GM23338 (cell line): ENCODE data around the gene CFAP58.

Experiments
- CREB1 ChIP-seq: fragments of 250-450 bp; sonication (Bioruptor Pico); IDR thresholded peaks from 2 replicates; pipeline ENCODE4 v1.5.0; 2020; ENCODE audit warnings: low read depth, mild to moderate bottlenecking, moderate library complexity
- CTCF ChIP-seq, 2 experiments: fragments of 200-600 bp in 1 of 2; sonication (generic) in 1 of 2; conservative IDR thresholded peaks; 2 replicates each; pipeline versions ENCODE4 v1.5.1 to v1.6.1; 2016 to 2017; ENCODE audit warnings: antibody characterized with exemption in 2 of 2, low read depth in 2 of 2, mild to moderate bottlenecking in 2 of 2, moderate library complexity in 1 of 2
- ETS1 ChIP-seq: IDR thresholded peaks from 2 replicates; pipeline ENCODE4 v1.6.1; 2016; ENCODE audit warnings: antibody characterized with exemption
- EZH2 ChIP-seq: fragments of 200-600 bp; sonication (generic); IDR thresholded peaks from one replicate; pipeline ENCODE4 v1.8.0; 2017; ENCODE audit warnings: antibody characterized with exemption, mild to moderate bottlenecking, low read depth; ENCODE audit not compliant: unreplicated experiment
- EZH2phosphoT487 ChIP-seq: fragments of 200-600 bp; sonication (generic); IDR thresholded peaks from one replicate; pipeline ENCODE4 v1.8.1; 2018; ENCODE audit warnings: antibody characterized with exemption; ENCODE audit not compliant: unreplicated experiment
- JUNB ChIP-seq: IDR thresholded peaks from one replicate; pipeline ENCODE4 v1.6.1; 2016; ENCODE audit warnings: antibody characterized with exemption; ENCODE audit not compliant: unreplicated experiment
- NANOG ChIP-seq: IDR thresholded peaks from 2 replicates; pipeline ENCODE4 v1.6.1; 2016; ENCODE audit warnings: antibody characterized with exemption, borderline replicate concordance
- POLR2AphosphoS5 ChIP-seq: IDR thresholded peaks from 2 replicates; pipeline ENCODE4 v1.6.1; 2016; ENCODE audit warnings: antibody characterized with exemption, low read depth
- REST ChIP-seq: IDR thresholded peaks from one replicate; pipeline ENCODE4 v1.6.1; 2018; ENCODE audit warnings: antibody characterized with exemption; ENCODE audit not compliant: unreplicated experiment
- STAT1 ChIP-seq: IDR thresholded peaks from one replicate; pipeline ENCODE4 v1.6.1; 2016; ENCODE audit warnings: antibody characterized with exemption; ENCODE audit not compliant: unreplicated experiment
- ZNF114 ChIP-seq: fragments of 250-450 bp; sonication (Bioruptor Pico); IDR thresholded peaks from 2 replicates; pipeline ENCODE4 v1.5.0; 2020; ENCODE audit warnings: mild to moderate bottlenecking, moderate library complexity
- ZNF331 ChIP-seq: fragments of 250-450 bp; sonication (Bioruptor Pico); IDR thresholded peaks from 2 replicates; pipeline ENCODE4 v1.5.0; 2020; ENCODE audit warnings: low read depth, mild to moderate bottlenecking, moderate library complexity
- ZNF462 ChIP-seq: fragments of 250-450 bp; sonication (Bioruptor Pico); IDR thresholded peaks from 2 replicates; pipeline ENCODE4 v1.5.0; 2020; ENCODE audit warnings: mild to moderate bottlenecking, moderate library complexity

GRCh38 chr10:104304927-104305326, 48.7 kb upstream of the CFAP58 start:
- no peak for TF ChIP-seq CTCF (conservative IDR thresholded peaks at IDR 0.05; ENCODE audit: low read depth in 2 of 2)
- TF ChIP-seq REST = no peak
- TF ChIP-seq EZH2phosphoT487 = no peak
- no peak for TF ChIP-seq ZNF462
- no peak for TF ChIP-seq EZH2
- TF ChIP-seq ZNF331 (CRISPR knock-in tag) = no peak
- TF ChIP-seq POLR2AphosphoS5 = no peak
- no peak for TF ChIP-seq ZNF114
- no peak for TF ChIP-seq JUNB
- TF ChIP-seq CREB1 = no peak
- no peak for TF ChIP-seq ETS1
- no peak for TF ChIP-seq NANOG
- no peak for TF ChIP-seq STAT1
